Measurements from ENCODE around the gene CFAP61.

GRCh38 chr20:20327746-20328145 is 275.4 kb downstream of the CFAP61 start:
- TF ChIP-seq, protein P1, sequence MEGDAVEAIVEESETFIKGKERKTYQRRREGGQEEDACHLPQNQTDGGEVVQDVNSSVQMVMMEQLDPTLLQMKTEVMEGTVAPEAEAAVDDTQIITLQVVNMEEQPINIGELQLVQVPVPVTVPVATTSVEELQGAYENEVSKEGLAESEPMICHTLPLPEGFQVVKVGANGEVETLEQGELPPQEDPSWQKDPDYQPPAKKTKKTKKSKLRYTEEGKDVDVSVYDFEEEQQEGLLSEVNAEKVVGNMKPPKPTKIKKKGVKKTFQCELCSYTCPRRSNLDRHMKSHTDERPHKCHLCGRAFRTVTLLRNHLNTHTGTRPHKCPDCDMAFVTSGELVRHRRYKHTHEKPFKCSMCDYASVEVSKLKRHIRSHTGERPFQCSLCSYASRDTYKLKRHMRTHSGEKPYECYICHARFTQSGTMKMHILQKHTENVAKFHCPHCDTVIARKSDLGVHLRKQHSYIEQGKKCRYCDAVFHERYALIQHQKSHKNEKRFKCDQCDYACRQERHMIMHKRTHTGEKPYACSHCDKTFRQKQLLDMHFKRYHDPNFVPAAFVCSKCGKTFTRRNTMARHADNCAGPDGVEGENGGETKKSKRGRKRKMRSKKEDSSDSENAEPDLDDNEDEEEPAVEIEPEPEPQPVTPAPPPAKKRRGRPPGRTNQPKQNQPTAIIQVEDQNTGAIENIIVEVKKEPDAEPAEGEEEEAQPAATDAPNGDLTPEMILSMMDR (IDR thresholded peaks at IDR 0.05; ENCODE audit: low read depth, low read length) = no peak
- TF ChIP-seq MAX (IDR thresholded peaks at IDR 0.05; ENCODE audit: low read depth, low read length) = no peak
- TF ChIP-seq MYC (IDR thresholded peaks at IDR 0.05; ENCODE audit: low read depth, low read length) = no peak

All from NB4 (cell line).